GM12878 (cell line): ENCODE measurements around the gene UTP25. TPM values are rescaled to one million over a fixed set of nuclear protein-coding genes. Genes with fewer than 3 reads are reported as not detected.

Source experiments
- ATAC-seq: fragments of 200-7000 bp; cut with Tn5 transposase; 3 replicates; pipeline ENCODE4 v1.9.1; 2020; ENCODE audit warnings: mild to moderate bottlenecking, moderate library complexity
- BruUV-seq: library from RNA; stranded (reverse); fragments of 400-500 nt; replicated peaks from 2 replicates; lab custom pipeline; 2021; lab: Mats Ljungman, UMichigan
- CTCF ChIA-PET: fragments of 300-600 bp; sonication (Branson Sonifier 250); formaldehyde crosslinking; extraction: SDS; loops from one replicate; lab custom pipeline; 2021; ENCODE audit warnings: inconsistent platforms; lab: Yijun Ruan, JAX
- POLR2A ChIA-PET: fragments of 350-600 bp; formaldehyde crosslinking; extraction: SDS; loops from one replicate; lab custom pipeline; 2021; ENCODE audit warnings: inconsistent platforms; lab: Charles Lee
- RAD21 ChIA-PET: fragments of 300-600 bp; sonication (Branson Sonifier 250); formaldehyde crosslinking; loops from one replicate; lab custom pipeline; 2023; ENCODE audit warnings: antibody characterized with exemption; ENCODE audit not compliant: unreplicated experiment; lab: Charles Lee
- SMC1A ChIA-PET: fragments of 300-600 bp; sonication (Branson Sonifier 250); formaldehyde crosslinking; loops from one replicate; lab custom pipeline; 2023; ENCODE audit not compliant: unreplicated experiment, uncharacterized antibody; lab: Charles Lee
- DNase-seq: peaks from one replicate; pipeline ENCODE4 v3.0.0-alpha.2; 2011; ENCODE audit warnings: low read depth, low spot score
- FAIRE-seq: peaks from 3 replicates; lab custom pipeline; 2011; peaks lifted over from hg19 to GRCh38; lab: Jason Lieb, UNC
- H2AFZ ChIP-seq: 2 replicates; pipeline ENCODE4 v1.6.0; 2011; ENCODE audit warnings: low read depth, low read length, control low read depth; ENCODE audit not compliant: control insufficient read depth
- H3K27ac ChIP-seq: 2 replicates; pipeline ENCODE4 v1.5.1; 2011; ENCODE audit warnings: control low read depth; ENCODE audit not compliant: control insufficient read depth, insufficient read depth
- H3K27me3 ChIP-seq, 2 experiments: replicated peaks in 1 of 2; 2 replicates each; pipeline versions ENCODE4 v1.6.0 to v1.6.1; 2011; ENCODE audit warnings: low read length in 1 of 2; ENCODE audit not compliant: control insufficient read depth in 2 of 2, insufficient read depth in 2 of 2
- H3K36me3 ChIP-seq, 2 experiments: 2 replicates each; pipeline ENCODE4 v1.5.1; 2011; ENCODE audit warnings: low read length in 1 of 2; ENCODE audit not compliant: control insufficient read depth in 2 of 2, insufficient read depth in 2 of 2
- H3K4me1 ChIP-seq: 2 replicates; pipeline ENCODE4 v1.6.1; 2011; ENCODE audit warnings: mild to moderate bottlenecking, low read length, moderate library complexity, mixed read lengths; ENCODE audit not compliant: control insufficient read depth, insufficient read depth
- H3K4me2 ChIP-seq: 2 replicates; pipeline ENCODE4 v1.6.0; 2011; ENCODE audit warnings: control low read depth; ENCODE audit not compliant: control insufficient read depth, insufficient read depth
- H3K4me3 ChIP-seq: fragments of 200-600 bp; sonication (generic); 2 replicates; pipeline ENCODE4 v1.5.1; 2016
- H3K79me2 ChIP-seq: 2 replicates; pipeline ENCODE4 v1.6.0; 2011; ENCODE audit warnings: low read length; ENCODE audit not compliant: control insufficient read depth, insufficient read depth
- H3K9ac ChIP-seq: 2 replicates; pipeline ENCODE4 v1.8.0; 2011; ENCODE audit warnings: low read length, control low read depth, mixed read lengths; ENCODE audit not compliant: control insufficient read depth, insufficient read depth
- H3K9me3 ChIP-seq: replicated peaks from 3 replicates; pipeline ENCODE4 v1.5.1; 2011; ENCODE audit warnings: mild to moderate bottlenecking, low read length; ENCODE audit not compliant: control insufficient read depth, insufficient read depth
- H4K20me1 ChIP-seq: 2 replicates; pipeline ENCODE4 v1.6.0; 2011; ENCODE audit not compliant: control insufficient read depth, insufficient read depth
- DPF2 ChIP-seq: fragments of 450-650 bp; IDR thresholded peaks from 2 replicates; pipeline ENCODE4 v1.6.1; 2017; ENCODE audit warnings: mild to moderate bottlenecking
- FOXM1 ChIP-seq: IDR thresholded peaks from 2 replicates; pipeline ENCODE4 v1.6.1; 2012; ENCODE audit warnings: low read depth, mild to moderate bottlenecking, inconsistent platforms, low read length, moderate library complexity
- LARP7 ChIP-seq: fragments of 450-650 bp; IDR thresholded peaks from 2 replicates; pipeline ENCODE4 v1.6.1; 2017; ENCODE audit warnings: mild to moderate bottlenecking
- MTA2 ChIP-seq: fragments of 450-650 bp; IDR thresholded peaks from 2 replicates; pipeline ENCODE4 v1.6.1; 2016; ENCODE audit warnings: low read depth, mild to moderate bottlenecking, moderate library complexity
- NR2C2 ChIP-seq: IDR thresholded peaks from 2 replicates; pipeline ENCODE4 v1.6.1; 2011; ENCODE audit warnings: borderline replicate concordance, low read depth; ENCODE audit not compliant: control insufficient read depth, insufficient read length
- REST ChIP-seq: IDR thresholded peaks from 2 replicates; pipeline ENCODE4 v1.6.1; 2012; ENCODE audit warnings: mild to moderate bottlenecking, low read depth, low read length
- SPI1 ChIP-seq: IDR thresholded peaks from 2 replicates; pipeline ENCODE4 v1.6.1; 2011; ENCODE audit warnings: low read depth, mild to moderate bottlenecking, low read length, moderate library complexity, borderline replicate concordance; ENCODE audit not compliant: insufficient read depth
- TCF3 ChIP-seq: IDR thresholded peaks from 2 replicates; pipeline ENCODE4 v1.6.1; 2012; ENCODE audit warnings: low read depth, mild to moderate bottlenecking, low read length, borderline replicate concordance; ENCODE audit not compliant: insufficient read depth
- ZNF274 ChIP-seq: IDR thresholded peaks from one replicate; pipeline ENCODE4 v1.8.0; 2011; ENCODE audit not compliant: insufficient read length, insufficient read depth
- WGBS: methylation state at CpG from one replicate; pipeline ENCODE4 v1.1.6; 2016; ENCODE audit warnings: low lambda C conversion rate; ENCODE audit not compliant: insufficient replicate concordance, insufficient coverage; ENCODE audit errors: missing lambda C conversion rate; 5-methylcytosine and 5-hydroxymethylcytosine counted together
- in situ Hi-C: fragments of 300-500 bp; cut with MboI; formaldehyde crosslinking; loops from 9 replicates; pipeline ENCODE4 v1.14.3; 2018; ENCODE audit warnings: mixed read lengths
- intact Hi-C: fragments of 100-400 bp; cut with micrococcal nuclease; formaldehyde crosslinking; loops from one replicate; pipeline ENCODE4 v1.14.2; 2022; ENCODE audit not compliant: unreplicated experiment
- polyA plus RNA-seq, 11 experiments: library from polyadenylated mRNA; depleted of rRNA in 4 of 11; unstranded in 6 of 11; stranded (reverse) in 5 of 11; fragments of >200 nt; fragmentation: Nextera tagmentation in 4 of 11; fragmentation: Illumina TruSeq in 1 of 11; extraction: Ambion mirVana in 4 of 11; extraction: Trizol in 1 of 11; gene quantifications; 1 replicate in 1 of 11; 2 replicates in 10 of 11; pipeline versions ENCODE4 v1.2.1 to v1.2.3, GENCODE V29; 2011 to 2016; ENCODE audit warnings: inconsistent platforms in 2 of 11, missing spikeins in 2 of 11, low read depth in 1 of 11
- total RNA-seq, 4 experiments: library from RNA; depleted of rRNA in 3 of 4; stranded (reverse); fragments of >200 nt in 3 of 4; fragmentation: Illumina TruSeq in 1 of 4; extraction: Trizol in 1 of 4; gene quantifications; 2 replicates each; pipeline versions ENCODE4 v1.2.1 to v1.2.3, GENCODE V29; 2013 to 2021
- TF ChIP-seq, protein P1 (sequence below): fragments of 450-650 bp; formaldehyde crosslinking; IDR thresholded peaks from 2 replicates; pipeline ENCODE4 v1.4.0; 2020; ENCODE audit warnings: mild to moderate bottlenecking, moderate library complexity
- TF ChIP-seq, protein P2 (sequence below): fragments of 450-650 bp; formaldehyde crosslinking; IDR thresholded peaks from 2 replicates; pipeline ENCODE4 v1.5.0; 2022; ENCODE audit warnings: mild to moderate bottlenecking, missing genetic modification characterization
- TF ChIP-seq, protein P3 (sequence below): fragments of 450-650 bp; IDR thresholded peaks from 2 replicates; pipeline ENCODE4 v1.6.1; 2016; ENCODE audit warnings: mild to moderate bottlenecking

The UTP25 gene
- total and polyA plus RNA-seq, 10 of the 15 experiments (the other 5 are each of a cell fraction or from before 2014, with no cell fraction given) = 3.0 to 13.3 (median 8.5) TPM

DNA sequence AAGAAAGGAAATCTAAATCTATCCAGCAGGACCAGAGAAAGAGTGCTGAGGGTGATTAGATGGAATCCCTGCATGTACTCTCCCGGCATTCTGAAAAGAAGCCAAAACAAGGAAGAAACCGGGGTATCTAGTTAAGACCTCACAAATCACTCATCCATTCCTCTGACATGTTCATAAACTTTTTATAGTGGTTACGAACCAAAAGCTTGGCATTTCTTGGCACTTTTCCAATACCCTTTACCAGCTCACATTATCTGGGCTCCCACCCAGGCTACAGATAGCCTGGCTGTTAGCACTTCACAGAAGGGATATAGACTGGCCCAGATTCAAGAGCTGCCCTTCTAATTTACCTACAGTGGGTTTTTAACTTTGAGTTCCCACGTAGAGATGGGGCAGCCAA lies 41.6 kb upstream of the UTP25 start:
- CTCF ChIA-PET = interaction anchor here (0.6 to 6.0 kb wide), 9 partner anchors 12 to 42 kb away, joined by 3 to 72 read pairs (median 4); partner anchors contain the start of gene UTP25
- H3K4me3 ChIP-seq = no peak overlapping the region
- TF ChIP-seq SPI1 = no peak
- TF ChIP-seq, protein P1, sequence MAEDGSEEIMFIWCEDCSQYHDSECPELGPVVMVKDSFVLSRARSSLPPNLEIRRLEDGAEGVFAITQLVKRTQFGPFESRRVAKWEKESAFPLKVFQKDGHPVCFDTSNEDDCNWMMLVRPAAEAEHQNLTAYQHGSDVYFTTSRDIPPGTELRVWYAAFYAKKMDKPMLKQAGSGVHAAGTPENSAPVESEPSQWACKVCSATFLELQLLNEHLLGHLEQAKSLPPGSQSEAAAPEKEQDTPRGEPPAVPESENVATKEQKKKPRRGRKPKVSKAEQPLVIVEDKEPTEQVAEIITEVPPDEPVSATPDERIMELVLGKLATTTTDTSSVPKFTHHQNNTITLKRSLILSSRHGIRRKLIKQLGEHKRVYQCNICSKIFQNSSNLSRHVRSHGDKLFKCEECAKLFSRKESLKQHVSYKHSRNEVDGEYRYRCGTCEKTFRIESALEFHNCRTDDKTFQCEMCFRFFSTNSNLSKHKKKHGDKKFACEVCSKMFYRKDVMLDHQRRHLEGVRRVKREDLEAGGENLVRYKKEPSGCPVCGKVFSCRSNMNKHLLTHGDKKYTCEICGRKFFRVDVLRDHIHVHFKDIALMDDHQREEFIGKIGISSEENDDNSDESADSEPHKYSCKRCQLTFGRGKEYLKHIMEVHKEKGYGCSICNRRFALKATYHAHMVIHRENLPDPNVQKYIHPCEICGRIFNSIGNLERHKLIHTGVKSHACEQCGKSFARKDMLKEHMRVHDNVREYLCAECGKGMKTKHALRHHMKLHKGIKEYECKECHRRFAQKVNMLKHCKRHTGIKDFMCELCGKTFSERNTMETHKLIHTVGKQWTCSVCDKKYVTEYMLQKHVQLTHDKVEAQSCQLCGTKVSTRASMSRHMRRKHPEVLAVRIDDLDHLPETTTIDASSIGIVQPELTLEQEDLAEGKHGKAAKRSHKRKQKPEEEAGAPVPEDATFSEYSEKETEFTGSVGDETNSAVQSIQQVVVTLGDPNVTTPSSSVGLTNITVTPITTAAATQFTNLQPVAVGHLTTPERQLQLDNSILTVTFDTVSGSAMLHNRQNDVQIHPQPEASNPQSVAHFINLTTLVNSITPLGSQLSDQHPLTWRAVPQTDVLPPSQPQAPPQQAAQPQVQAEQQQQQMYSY = no peak
- no peak for TF ChIP-seq MTA2
- TF ChIP-seq REST = no peak
- TF ChIP-seq, protein P2, sequence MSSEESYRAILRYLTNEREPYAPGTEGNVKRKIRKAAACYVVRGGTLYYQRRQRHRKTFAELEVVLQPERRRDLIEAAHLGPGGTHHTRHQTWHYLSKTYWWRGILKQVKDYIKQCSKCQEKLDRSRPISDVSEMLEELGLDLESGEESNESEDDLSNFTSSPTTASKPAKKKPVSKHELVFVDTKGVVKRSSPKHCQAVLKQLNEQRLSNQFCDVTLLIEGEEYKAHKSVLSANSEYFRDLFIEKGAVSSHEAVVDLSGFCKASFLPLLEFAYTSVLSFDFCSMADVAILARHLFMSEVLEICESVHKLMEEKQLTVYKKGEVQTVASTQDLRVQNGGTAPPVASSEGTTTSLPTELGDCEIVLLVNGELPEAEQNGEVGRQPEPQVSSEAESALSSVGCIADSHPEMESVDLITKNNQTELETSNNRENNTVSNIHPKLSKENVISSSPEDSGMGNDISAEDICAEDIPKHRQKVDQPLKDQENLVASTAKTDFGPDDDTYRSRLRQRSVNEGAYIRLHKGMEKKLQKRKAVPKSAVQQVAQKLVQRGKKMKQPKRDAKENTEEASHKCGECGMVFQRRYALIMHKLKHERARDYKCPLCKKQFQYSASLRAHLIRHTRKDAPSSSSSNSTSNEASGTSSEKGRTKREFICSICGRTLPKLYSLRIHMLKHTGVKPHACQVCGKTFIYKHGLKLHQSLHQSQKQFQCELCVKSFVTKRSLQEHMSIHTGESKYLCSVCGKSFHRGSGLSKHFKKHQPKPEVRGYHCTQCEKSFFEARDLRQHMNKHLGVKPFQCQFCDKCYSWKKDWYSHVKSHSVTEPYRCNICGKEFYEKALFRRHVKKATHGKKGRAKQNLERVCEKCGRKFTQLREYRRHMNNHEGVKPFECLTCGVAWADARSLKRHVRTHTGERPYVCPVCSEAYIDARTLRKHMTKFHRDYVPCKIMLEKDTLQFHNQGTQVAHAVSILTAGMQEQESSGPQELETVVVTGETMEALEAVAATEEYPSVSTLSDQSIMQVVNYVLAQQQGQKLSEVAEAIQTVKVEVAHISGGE (CRISPR knock-in tag) = no peak
- TF ChIP-seq DPF2 = no peak
- TF ChIP-seq TCF3 = no peak
- no peak for TF ChIP-seq ZNF274
- TF ChIP-seq, protein P3, sequence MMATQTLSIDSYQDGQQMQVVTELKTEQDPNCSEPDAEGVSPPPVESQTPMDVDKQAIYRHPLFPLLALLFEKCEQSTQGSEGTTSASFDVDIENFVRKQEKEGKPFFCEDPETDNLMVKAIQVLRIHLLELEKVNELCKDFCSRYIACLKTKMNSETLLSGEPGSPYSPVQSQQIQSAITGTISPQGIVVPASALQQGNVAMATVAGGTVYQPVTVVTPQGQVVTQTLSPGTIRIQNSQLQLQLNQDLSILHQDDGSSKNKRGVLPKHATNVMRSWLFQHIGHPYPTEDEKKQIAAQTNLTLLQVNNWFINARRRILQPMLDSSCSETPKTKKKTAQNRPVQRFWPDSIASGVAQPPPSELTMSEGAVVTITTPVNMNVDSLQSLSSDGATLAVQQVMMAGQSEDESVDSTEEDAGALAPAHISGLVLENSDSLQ = no peak
- no peak for TF ChIP-seq LARP7
- TF ChIP-seq NR2C2 = no peak
- TF ChIP-seq FOXM1 = no peak

More for the DNA sequence above, 41.6 kb upstream of the UTP25 start:
- Histone ChIP-seq H3K4me2 (no peak overlapping the region), H3K36me3 (no peaks in the 10 kb centered on the region; a peak in 1 of 4 replicates), H3K27ac (no peak overlapping the region), H2AFZ (no peak overlapping the region), H4K20me1 (no peaks in the 10 kb centered on the region), H3K79me2 (peaks cover 7% of the 10 kb centered on the region), H3K9me3 (no peaks in the 10 kb centered on the region; the same call in 1 of the 3 replicates), H3K4me1 (0 out of 2 replicates have a peak, but pooled peaks cover 2% of the 10 kb centered on the region), H3K9ac (no peak overlapping the region), H3K27me3 (no peaks in the 10 kb centered on the region; a peak in 1 of 4 replicates)
- ATAC-seq (no peak), FAIRE-seq (no peak), DNase-seq (no peak)
- in situ Hi-C loops (no loop called here), intact Hi-C loops (no loop called here)
- WGBS = 74% methylated on average over 4 of the region's 4 CpGs
- SMC1A ChIA-PET = interaction anchor here (0.7 to 4.1 kb wide), 9 partner anchors 12 to 39 kb away, joined by 3 to 31 read pairs (median 4); no protein-coding TSS in a partner anchor
- RAD21 ChIA-PET = interaction anchor here (2.9 kb wide), 1 partner anchor 18 kb away, joined by 16 read pairs; no protein-coding TSS in a partner anchor
- BruUV-seq = no TSS peak
- POLR2A ChIA-PET = interaction anchor here (1.9 kb wide), 1 partner anchor 22 kb away, joined by 5 read pairs; no protein-coding TSS in a partner anchor
